ENCODE data around the gene PLA2G4B.
A peak's percentile ranks its signal among the peaks of the same experiment; 100 is the strongest.
"Not testable (repeated sequence)": the region's sequence is repeated elsewhere in the genome, so short reads cannot be mapped to it uniquely, and the experiment has no call there.

The PLA2G4B gene

DNA sequence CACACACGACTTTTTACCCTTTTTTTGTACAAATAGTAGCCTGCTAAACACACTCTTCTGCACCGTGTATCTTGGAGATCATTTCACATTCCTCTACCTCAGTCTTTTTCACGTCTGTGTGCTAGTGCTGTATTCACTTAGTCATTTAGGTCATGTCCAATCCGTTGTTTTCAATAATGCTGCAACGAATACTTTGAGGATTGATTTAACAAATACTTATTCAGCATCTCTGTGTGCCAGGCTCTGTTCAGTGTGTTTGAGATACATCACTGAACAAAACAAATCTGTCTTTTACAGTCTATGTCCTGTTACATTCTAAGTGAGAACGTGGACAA, 9.9 kb upstream of the PLA2G4B start:
- H3K36me3 ChIP-seq (ENCODE audit: low read depth): peaks cover 19% of the 10 kb centered on the region
- TF ChIP-seq, protein P1, sequence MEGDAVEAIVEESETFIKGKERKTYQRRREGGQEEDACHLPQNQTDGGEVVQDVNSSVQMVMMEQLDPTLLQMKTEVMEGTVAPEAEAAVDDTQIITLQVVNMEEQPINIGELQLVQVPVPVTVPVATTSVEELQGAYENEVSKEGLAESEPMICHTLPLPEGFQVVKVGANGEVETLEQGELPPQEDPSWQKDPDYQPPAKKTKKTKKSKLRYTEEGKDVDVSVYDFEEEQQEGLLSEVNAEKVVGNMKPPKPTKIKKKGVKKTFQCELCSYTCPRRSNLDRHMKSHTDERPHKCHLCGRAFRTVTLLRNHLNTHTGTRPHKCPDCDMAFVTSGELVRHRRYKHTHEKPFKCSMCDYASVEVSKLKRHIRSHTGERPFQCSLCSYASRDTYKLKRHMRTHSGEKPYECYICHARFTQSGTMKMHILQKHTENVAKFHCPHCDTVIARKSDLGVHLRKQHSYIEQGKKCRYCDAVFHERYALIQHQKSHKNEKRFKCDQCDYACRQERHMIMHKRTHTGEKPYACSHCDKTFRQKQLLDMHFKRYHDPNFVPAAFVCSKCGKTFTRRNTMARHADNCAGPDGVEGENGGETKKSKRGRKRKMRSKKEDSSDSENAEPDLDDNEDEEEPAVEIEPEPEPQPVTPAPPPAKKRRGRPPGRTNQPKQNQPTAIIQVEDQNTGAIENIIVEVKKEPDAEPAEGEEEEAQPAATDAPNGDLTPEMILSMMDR (IDR thresholded peaks at IDR 0.05; ENCODE audit: poor library complexity, severe bottlenecking): no peak
- peaks cover 37% of the 10 kb centered on the region for H3K4me1 ChIP-seq (ENCODE audit: insufficient read depth, poor library complexity, severe bottlenecking)
- DNase-seq (ENCODE audit: low spot score) (no peak), ATAC-seq (ENCODE audit: low read depth) (peak; percentile 1; the same call in 2 of the 3 replicates)
- no peaks in the 10 kb centered on the region for H3K27me3 ChIP-seq (ENCODE audit: insufficient read depth, poor library complexity, severe bottlenecking)
- H3K27ac ChIP-seq (ENCODE audit: poor library complexity, severe bottlenecking): peak overlapping the region; percentile 53
- no peaks in the 10 kb centered on the region for H3K9me3 ChIP-seq (ENCODE audit: severe bottlenecking)
- peak overlapping the region; percentile 78 for H3K4me3 ChIP-seq (ENCODE audit: severe bottlenecking)

DNA sequence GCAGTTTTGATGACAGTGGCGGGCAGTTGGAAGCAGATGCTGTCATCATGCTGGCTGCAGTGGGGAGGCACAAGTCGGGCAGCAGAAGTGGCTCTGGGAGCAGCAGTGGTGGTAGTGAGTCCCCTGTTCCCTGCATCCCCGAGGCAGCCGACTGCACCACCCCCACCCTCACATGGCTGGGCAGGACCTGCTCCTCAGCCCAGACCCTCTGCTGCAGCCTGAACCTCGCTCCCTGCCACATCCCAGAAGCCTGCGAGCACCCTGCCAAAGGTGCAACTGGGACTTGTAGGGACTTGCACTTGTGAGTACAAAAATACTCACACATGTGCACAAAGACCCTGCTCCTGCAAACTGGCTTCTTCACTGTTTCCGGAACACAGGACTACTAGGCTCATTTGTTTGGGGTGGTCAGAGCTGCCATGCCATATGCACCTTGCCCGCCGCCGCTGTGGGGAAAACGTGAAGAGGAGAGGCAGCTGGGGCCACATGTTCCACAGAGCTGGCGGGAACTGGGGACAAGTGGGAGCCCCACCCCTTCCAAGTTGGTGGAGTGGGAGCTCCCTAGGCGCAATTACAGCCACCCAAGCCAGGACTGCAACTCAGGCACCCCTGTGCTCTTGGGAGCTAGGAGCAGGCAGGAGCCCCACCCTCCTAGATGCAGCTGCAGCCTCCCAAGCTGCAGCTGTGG, 8.5 kb upstream of the PLA2G4B start:
- H3K36me3 ChIP-seq (ENCODE audit: low read depth): peaks cover 12% of the 10 kb centered on the region
- H3K4me3 ChIP-seq (ENCODE audit: severe bottlenecking): no peak overlapping the region
- no peaks in the 10 kb centered on the region for H3K9me3 ChIP-seq (ENCODE audit: severe bottlenecking)
- no peaks in the 10 kb centered on the region for H3K27me3 ChIP-seq (ENCODE audit: insufficient read depth, poor library complexity, severe bottlenecking)
- peaks cover 38% of the 10 kb centered on the region for H3K4me1 ChIP-seq (ENCODE audit: insufficient read depth, poor library complexity, severe bottlenecking)
- no peak for ATAC-seq (ENCODE audit: low read depth)
- TF ChIP-seq, protein P1 (IDR thresholded peaks at IDR 0.05; ENCODE audit: poor library complexity, severe bottlenecking): no peak
- no peak for DNase-seq (ENCODE audit: low spot score)
- peak overlapping the region; percentile 53 for H3K27ac ChIP-seq (ENCODE audit: poor library complexity, severe bottlenecking)

DNA sequence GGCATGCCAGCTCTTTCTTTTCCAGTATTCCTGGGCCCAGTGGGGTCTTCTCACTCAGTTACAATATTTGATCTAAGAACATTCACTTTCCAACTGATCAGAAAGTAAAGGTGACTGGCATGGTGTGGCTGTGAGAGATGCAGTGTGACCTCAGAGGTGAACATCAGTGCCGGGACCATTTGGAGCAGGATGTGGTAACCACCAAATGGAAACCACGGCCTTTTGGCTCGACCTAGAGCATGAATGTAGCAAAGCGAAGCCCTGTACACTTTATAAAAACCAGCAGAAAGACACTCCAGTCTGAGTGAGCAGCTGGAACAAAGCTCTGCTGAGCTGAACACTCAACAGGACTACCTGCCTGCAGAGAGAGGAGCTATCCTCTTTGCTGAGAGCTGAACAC, 7.4 kb upstream of the PLA2G4B start:
- H3K9me3 ChIP-seq (ENCODE audit: severe bottlenecking); ATAC-seq (ENCODE audit: low read depth); H3K4me3 ChIP-seq (ENCODE audit: severe bottlenecking); H3K27me3 ChIP-seq (ENCODE audit: insufficient read depth, poor library complexity, severe bottlenecking); DNase-seq (ENCODE audit: low spot score): not testable (repeated sequence)
- H3K4me1 ChIP-seq (ENCODE audit: insufficient read depth, poor library complexity, severe bottlenecking): peaks cover 38% of the 10 kb centered on the region
- H3K27ac ChIP-seq (ENCODE audit: poor library complexity, severe bottlenecking): peak overlapping the region; percentile 80
- H3K36me3 ChIP-seq (ENCODE audit: low read depth): peaks cover 12% of the 10 kb centered on the region

- Histone ChIP-seq H3K36me3 (ENCODE audit: low read depth) (peaks cover 12% of the 10 kb centered on the region), H3K4me1 (ENCODE audit: insufficient read depth, poor library complexity, severe bottlenecking) (peaks cover 38% of the 10 kb centered on the region), H3K4me3 (ENCODE audit: severe bottlenecking) (no peak overlapping the region), H3K27me3 (ENCODE audit: insufficient read depth, poor library complexity, severe bottlenecking) (no peaks in the 10 kb centered on the region), H3K27ac (ENCODE audit: poor library complexity, severe bottlenecking) (peak overlapping the region; percentile 80), H3K9me3 (ENCODE audit: severe bottlenecking) (no peaks in the 10 kb centered on the region)
- TF ChIP-seq, protein P1 (IDR thresholded peaks at IDR 0.05; ENCODE audit: poor library complexity, severe bottlenecking): no peak
- DNase-seq (ENCODE audit: low spot score): no peak
- ATAC-seq (ENCODE audit: low read depth): no peak
These were observed 6.4 kb upstream of the PLA2G4B start for GRCh38 chr15:41832208-41832607.

- peak overlapping the region; percentile 80 for H3K27ac ChIP-seq (ENCODE audit: poor library complexity, severe bottlenecking)
- peaks cover 38% of the 10 kb centered on the region for H3K4me1 ChIP-seq (ENCODE audit: insufficient read depth, poor library complexity, severe bottlenecking)
- DNase-seq (ENCODE audit: low spot score) (peak; percentile 96), ATAC-seq (ENCODE audit: low read depth) (peak; percentile 72)
- no peaks in the 10 kb centered on the region for H3K9me3 ChIP-seq (ENCODE audit: severe bottlenecking)
- H3K36me3 ChIP-seq (ENCODE audit: low read depth): peaks cover 16% of the 10 kb centered on the region
- TF ChIP-seq, protein P1 (IDR thresholded peaks at IDR 0.05; ENCODE audit: poor library complexity, severe bottlenecking): no peak
- H3K4me3 ChIP-seq (ENCODE audit: severe bottlenecking): no peak overlapping the region
- H3K27me3 ChIP-seq (ENCODE audit: insufficient read depth, poor library complexity, severe bottlenecking): no peaks in the 10 kb centered on the region
These were observed 5.8 kb upstream of the PLA2G4B start for GRCh38 chr15:41832875-41833274.

Data from RWPE2 (cell line).